HG02642 (cell line): ENCODE data around the gene MED12L.

Experiments used
- ATAC-seq: cut with Tn5 transposase; IDR thresholded peaks from one replicate; pipeline ENCODE4 v1.9.1; 2021; ENCODE audit warnings: mild to moderate bottlenecking; ENCODE audit not compliant: unreplicated experiment, poor library complexity

MED12L gene

DNA sequence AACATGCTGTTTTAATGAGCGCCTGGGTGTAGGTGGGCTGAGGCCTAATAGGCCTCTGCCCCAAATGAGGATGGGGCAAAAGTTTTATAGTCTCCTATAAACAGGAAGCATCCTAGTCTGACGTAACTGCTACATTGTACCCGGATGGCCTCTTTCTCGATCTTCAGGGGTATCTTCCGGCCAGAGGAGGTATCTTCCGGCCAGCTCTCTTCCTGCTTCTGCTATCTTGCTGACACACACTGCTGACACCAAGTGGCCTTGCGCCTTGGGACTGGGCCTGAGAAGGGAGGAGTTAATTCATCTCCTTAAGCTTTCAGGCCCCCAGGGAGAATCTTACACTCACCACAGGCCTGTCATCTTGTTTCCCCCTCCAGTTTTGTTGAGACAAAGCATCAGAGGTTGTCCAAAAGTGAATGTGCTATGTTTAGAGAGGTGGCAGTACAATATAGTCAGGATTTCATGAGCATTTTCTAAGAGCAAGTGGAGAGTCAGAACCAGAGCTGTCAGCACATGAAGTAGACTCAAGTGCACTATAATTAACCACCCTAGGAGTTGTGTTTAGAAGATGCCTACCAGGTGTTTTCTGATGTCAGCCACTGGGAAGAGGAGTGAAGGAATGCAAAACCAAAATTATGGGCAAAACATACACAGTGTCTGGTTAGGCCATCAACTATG lies 391.0 kb downstream of the MED12L start:
- ATAC-seq: no peak

DNA sequence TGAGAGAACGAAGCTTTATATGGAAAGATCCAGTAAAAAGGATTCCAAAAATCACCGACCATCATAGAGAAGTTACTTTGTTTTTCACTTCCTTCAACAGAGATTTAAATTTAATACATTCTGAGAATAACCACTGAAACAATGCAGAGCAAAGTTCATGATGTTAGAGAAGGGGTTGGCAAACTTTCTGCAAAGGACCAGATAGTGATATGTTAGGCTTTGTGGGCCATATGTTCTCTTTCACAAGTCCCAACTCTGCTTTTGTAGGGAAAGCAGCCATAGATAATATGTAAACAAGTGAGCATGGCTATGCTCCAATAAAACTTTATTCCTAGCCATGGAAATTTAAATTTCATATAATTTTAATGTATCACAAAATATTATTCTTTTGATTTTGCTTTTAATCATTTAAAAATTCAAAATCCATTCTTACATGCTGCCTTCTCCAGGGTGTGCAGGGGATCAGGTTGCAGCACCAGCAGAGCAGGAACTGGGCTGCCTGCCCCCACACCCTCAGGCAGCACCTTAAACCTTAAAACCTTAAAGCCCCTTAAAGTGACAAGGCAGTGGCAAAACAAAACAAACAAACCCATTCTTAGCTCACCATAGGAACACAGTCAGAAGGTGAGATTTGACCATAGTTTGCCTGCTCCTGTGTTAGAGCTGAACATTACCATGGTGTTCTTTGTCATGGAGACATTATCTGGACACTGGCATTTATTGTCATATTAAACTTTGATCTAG lies 392.3 kb downstream of the MED12L start:
- no peak for ATAC-seq

DNA sequence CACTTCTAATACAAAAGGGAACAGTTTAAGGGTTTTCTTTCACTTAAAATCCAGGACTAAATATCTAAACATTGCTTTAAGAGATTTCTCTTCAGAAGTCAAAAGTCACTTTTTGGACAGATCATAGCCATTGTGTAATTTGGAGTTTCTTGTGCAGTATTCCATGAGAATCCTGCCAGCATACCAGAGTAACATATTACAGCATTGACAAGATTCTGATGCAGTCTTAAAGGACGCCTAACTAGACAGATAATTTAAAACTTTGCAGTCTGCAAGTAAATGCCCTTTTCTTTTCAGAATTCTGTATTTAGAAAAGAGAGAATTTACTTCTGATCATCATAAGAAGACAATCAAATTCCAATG lies 392.9 kb downstream of the MED12L start:
- ATAC-seq: no peak

DNA sequence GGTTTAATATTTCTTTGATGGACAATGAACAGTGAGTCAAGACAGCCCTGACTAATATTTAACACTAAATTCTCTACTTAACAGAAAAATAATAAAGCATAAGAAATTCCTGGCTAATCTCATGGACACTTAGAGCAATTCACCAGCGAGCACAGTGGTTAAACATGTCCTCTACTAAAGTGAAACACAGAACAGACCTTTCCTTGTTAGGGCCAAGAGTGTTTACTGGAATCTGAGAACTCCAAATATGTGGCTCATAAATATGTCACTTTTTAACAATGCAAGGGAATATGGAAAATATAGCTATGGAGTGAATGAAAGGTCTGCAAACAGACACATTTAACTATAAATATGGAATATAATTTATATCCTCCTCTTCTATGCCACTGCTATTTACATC lies 394.0 kb downstream of the MED12L start:
- no peak for ATAC-seq

DNA sequence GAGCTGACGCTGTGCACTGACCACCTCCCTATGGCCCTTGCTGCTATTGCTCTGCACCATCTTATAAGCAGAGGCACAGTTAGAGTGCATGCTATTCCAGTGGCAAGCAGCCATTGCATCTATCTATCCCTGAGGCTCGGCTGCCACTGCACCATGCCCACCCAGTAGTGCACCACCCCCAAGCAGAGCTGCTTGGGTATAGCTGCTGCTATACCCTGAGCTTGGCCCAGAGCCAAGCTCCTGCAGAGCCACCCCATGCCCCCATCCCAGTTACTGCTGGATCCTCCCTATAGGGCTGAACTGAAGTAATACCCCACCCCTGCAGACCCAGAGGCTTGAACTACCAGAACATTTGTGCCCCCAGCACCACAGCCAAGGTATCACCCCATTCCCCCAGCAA lies 395.0 kb downstream of the MED12L start:
- no peak for ATAC-seq

DNA sequence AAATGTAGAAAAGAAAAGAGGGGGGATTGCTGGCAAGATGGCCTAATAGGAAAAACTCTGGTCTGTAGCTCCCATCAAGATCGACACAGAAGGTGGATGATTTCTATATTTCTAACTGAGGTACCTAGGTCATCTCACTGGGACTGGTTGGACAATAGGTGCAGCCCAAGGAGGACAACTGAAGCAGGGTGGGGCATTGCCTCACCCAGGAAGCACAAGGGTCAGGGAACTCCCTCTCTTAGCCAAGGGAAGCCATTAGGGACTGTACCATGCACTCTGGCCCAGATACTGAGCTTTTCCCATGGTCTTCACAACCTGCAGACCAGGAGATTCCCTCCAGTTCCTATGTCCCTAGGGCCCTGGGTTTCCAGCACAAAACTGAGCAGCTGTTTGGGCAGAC lies 398.0 kb downstream of the MED12L start:
- ATAC-seq: no peak

DNA sequence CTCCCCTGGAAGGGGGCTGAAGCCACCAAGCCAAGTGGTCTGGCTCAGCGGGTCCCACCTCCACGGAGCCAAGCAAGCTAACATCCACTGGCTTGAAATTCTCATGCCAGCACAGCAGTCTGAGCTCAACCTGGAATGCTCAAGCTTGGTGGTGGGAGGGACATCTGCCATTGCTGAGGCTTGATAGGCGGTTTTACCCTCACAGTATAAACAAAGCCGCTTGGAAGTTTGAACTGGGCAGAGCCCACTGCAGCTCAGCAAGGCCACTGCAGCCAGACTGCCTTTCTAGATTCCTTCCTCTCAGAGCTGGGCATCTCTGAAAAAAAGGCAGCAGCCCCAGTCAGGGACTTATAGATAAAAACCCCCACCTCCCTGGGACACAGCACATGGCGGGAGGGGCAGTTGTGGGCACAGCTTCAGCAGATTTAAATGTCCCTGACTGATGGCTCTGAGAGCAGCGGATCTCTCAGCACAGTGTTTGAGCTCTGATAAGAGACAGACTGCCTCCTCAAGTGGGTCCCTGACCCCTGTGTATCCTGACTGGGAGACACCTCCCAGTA lies 398.6 kb downstream of the MED12L start:
- no peak for ATAC-seq
